ENCODE data around the gene DMD.

GRCh38 chrX:31114858-31115257 is 2096.5 kb downstream of the DMD start:
- TF ChIP-seq, protein P1, sequence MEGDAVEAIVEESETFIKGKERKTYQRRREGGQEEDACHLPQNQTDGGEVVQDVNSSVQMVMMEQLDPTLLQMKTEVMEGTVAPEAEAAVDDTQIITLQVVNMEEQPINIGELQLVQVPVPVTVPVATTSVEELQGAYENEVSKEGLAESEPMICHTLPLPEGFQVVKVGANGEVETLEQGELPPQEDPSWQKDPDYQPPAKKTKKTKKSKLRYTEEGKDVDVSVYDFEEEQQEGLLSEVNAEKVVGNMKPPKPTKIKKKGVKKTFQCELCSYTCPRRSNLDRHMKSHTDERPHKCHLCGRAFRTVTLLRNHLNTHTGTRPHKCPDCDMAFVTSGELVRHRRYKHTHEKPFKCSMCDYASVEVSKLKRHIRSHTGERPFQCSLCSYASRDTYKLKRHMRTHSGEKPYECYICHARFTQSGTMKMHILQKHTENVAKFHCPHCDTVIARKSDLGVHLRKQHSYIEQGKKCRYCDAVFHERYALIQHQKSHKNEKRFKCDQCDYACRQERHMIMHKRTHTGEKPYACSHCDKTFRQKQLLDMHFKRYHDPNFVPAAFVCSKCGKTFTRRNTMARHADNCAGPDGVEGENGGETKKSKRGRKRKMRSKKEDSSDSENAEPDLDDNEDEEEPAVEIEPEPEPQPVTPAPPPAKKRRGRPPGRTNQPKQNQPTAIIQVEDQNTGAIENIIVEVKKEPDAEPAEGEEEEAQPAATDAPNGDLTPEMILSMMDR (IDR thresholded peaks at IDR 0.05), result no peak
- no peak for TF ChIP-seq POLR2A (IDR thresholded peaks at IDR 0.05)

All from sigmoid colon (tissue), 3 donors.